Naive thymus-derived CD4-positive, alpha-beta T cell (primary cell): ENCODE data around the gene FGFR1OP2. TPM values are rescaled to one million over a fixed set of nuclear protein-coding genes. Genes with fewer than 3 reads are reported as not detected.

Experiments
- ATAC-seq: fragments of 150-1000 bp; cut with Tn5 transposase; 2 replicates; pipeline ENCODE4 v1.10.0; 2021; ENCODE audit warnings: mild to moderate bottlenecking, moderate library complexity
- CTCF ChIA-PET: fragments of 350-600 bp; sonication (Branson Sonifier 250); formaldehyde crosslinking; loops from one replicate; lab custom pipeline; 2021; ENCODE audit warnings: antibody characterized with exemption; lab: Charles Lee
- POLR2A ChIA-PET: fragments of 350-600 bp; sonication (Branson Sonifier 250); formaldehyde crosslinking; loops from one replicate; lab custom pipeline; 2021; ENCODE audit warnings: antibody characterized with exemption, inconsistent platforms; lab: Charles Lee
- DNase-seq, 9 donors: peaks; one replicate each; pipeline versions ENCODE4 v3.0.0 to v3.0.0-alpha.2; 2020 to 2022; ENCODE audit warnings: mixed read lengths in 1 of 9
- H3K27ac ChIP-seq: one replicate; pipeline ENCODE4 v1.7.0; 2013; ENCODE audit warnings: mild to moderate bottlenecking, low read depth, low read length, moderate library complexity
- H3K27me3 ChIP-seq, 2 donors: one replicate each; pipeline ENCODE4 v1.7.0; 2013; ENCODE audit warnings: low read length in 2 of 2, mild to moderate bottlenecking in 2 of 2, moderate library complexity in 2 of 2; ENCODE audit not compliant: control insufficient read depth in 2 of 2, insufficient read depth in 2 of 2
- H3K36me3 ChIP-seq, 3 experiments: 1 replicate in 2 of 3; 2 replicates in 1 of 3; pipeline ENCODE4 v1.7.0; 2013; ENCODE audit warnings: low read length in 3 of 3, mild to moderate bottlenecking in 3 of 3, moderate library complexity in 1 of 3; ENCODE audit not compliant: insufficient read depth in 3 of 3, control insufficient read depth in 2 of 3
- H3K4me1 ChIP-seq, 2 donors: one replicate each; pipeline ENCODE4 v1.7.0; 2013; ENCODE audit warnings: low read length in 2 of 2, mild to moderate bottlenecking in 2 of 2, moderate library complexity in 1 of 2; ENCODE audit not compliant: control insufficient read depth in 2 of 2, insufficient read depth in 2 of 2
- H3K4me3 ChIP-seq: 2 replicates; pipeline ENCODE4 v1.7.0; 2013; ENCODE audit warnings: mild to moderate bottlenecking, low read length
- H3K9me3 ChIP-seq, 3 experiments: 1 replicate in 2 of 3; 2 replicates in 1 of 3; pipeline ENCODE4 v1.7.0; 2013; ENCODE audit warnings: low read length in 3 of 3; ENCODE audit not compliant: control insufficient read depth in 2 of 3
- H3K27ac Mint-ChIP-seq, 9 donors: one replicate each; pipeline ENCODE4 v1.8.0; 2020 to 2022; ENCODE audit warnings: mixed read lengths in 9 of 9, mild to moderate bottlenecking in 8 of 9, moderate library complexity in 5 of 9, inconsistent platforms in 2 of 9
- H3K27me3 Mint-ChIP-seq, 5 donors: one replicate each; pipeline ENCODE4 v1.8.0; 2021 to 2022; ENCODE audit warnings: mixed read lengths in 5 of 5, mild to moderate bottlenecking in 1 of 5
- H3K36me3 Mint-ChIP-seq, 5 donors: one replicate each; pipeline ENCODE4 v1.8.0; 2020 to 2022; ENCODE audit warnings: mixed read lengths in 5 of 5, mild to moderate bottlenecking in 3 of 5, inconsistent platforms in 1 of 5
- H3K4me1 Mint-ChIP-seq, 7 donors: one replicate each; pipeline ENCODE4 v1.8.0; 2020 to 2022; ENCODE audit warnings: mixed read lengths in 7 of 7, mild to moderate bottlenecking in 3 of 7, inconsistent platforms in 1 of 7
- H3K4me3 Mint-ChIP-seq, 10 donors: one replicate each; pipeline ENCODE4 v1.8.0; 2020 to 2022; ENCODE audit warnings: mild to moderate bottlenecking in 10 of 10, mixed read lengths in 10 of 10, moderate library complexity in 6 of 10, inconsistent platforms in 2 of 10
- H3K9me3 Mint-ChIP-seq, 11 donors: one replicate each; pipeline ENCODE4 v1.8.0; 2020 to 2022; ENCODE audit warnings: mixed read lengths in 11 of 11, mild to moderate bottlenecking in 4 of 11, inconsistent platforms in 1 of 11, moderate library complexity in 1 of 11
- intact Hi-C, 2 donors: fragments of 100-400 bp; cut with micrococcal nuclease; formaldehyde crosslinking; loops; one replicate each; pipeline ENCODE4 v1.15.1; 2023
- polyA plus RNA-seq, 2 donors: library from polyadenylated mRNA; unstranded; fragments of 300-500 nt; fragmentation: Illumina TruSeq; gene quantifications; one replicate each; pipeline ENCODE4 v1.2.3, GENCODE V29; 2021
- total RNA-seq, 6 experiments: library from RNA in 5 of 6; stranded (reverse) in 5 of 6; gene quantifications; 1 replicate in 5 of 6; 2 replicates in 1 of 6; pipeline ENCODE4 v1.2.3 and lab custom pipeline; 2021 to 2026

The FGFR1OP2 gene
- total and polyA plus RNA-seq, 7 experiments from 2014 or later = 35.6 to 90.3 (median 79.4) TPM

GRCh38 chr12:26929590-26929989 is 8.7 kb upstream of the FGFR1OP2 start:
- DNase-seq (no peak), ATAC-seq (no peak)
- Mint-ChIP-seq H3K4me3 (no peak overlapping the region), H3K4me1 (peaks cover 13 to 48% (median 38%) of the 10 kb centered on the region in 7 donors), H3K36me3 (peaks cover 9 to 53% (median 41%) of the 10 kb centered on the region in 5 donors), H3K27ac (peak overlapping the region in 1 of 9 donors; percentile 47), H3K9me3 (no peaks in the 10 kb centered on the region), H3K27me3 (no peaks in the 10 kb centered on the region)
- intact Hi-C loops = no loop called here
- no peak overlapping the region for H3K4me3 ChIP-seq
- no peaks in the 10 kb centered on the region for H3K9me3 ChIP-seq
- H3K4me1 ChIP-seq = peaks cover 0 to 8% of the 10 kb centered on the region in 2 donors
- H3K27ac ChIP-seq = no peak overlapping the region
- ChIA-PET POLR2A (no interaction called here), CTCF (no interaction called here)
- H3K27me3 ChIP-seq = no peaks in the 10 kb centered on the region
- peaks cover 0 to 21% (median 4%) of the 10 kb centered on the region in 3 experiments for H3K36me3 ChIP-seq

- Histone ChIP-seq H3K9me3 (no peaks in the 10 kb centered on the region), H3K36me3 (peaks cover 0 to 12% (median 0%) of the 10 kb centered on the region in 3 experiments), H3K4me1 (peaks cover 18 to 24% of the 10 kb centered on the region in 2 donors), H3K27me3 (no peaks in the 10 kb centered on the region), H3K27ac (peak overlapping the region; percentile 49), H3K4me3 (peak overlapping the region; percentile 96)
- peaks cover 9 to 33% (median 15%) of the 10 kb centered on the region in 5 donors for H3K36me3 Mint-ChIP-seq
- peaks cover 0 to 3% (median 0%) of the 10 kb centered on the region in 5 donors for H3K27me3 Mint-ChIP-seq
- ATAC-seq (no peak), DNase-seq (no peak)
- H3K27ac Mint-ChIP-seq = peak overlapping the region; percentile 39 to 99 (median 93)
- ChIA-PET CTCF (interaction anchor here (0.7 to 1.1 kb wide), 2 partner anchors 79 to 91 kb away, joined by 3 read pairs; partner anchors contain the start of gene TM7SF3), POLR2A (interaction anchor here (0.8 to 2.0 kb wide), 3 partner anchors 9 to 80 kb away, joined by 3 to 7 read pairs (median 4); no protein-coding TSS in a partner anchor)
- peaks cover 0 to 2% (median 0%) of the 10 kb centered on the region in 11 donors for H3K9me3 Mint-ChIP-seq
- intact Hi-C loops = loop anchor here (2.0 to 10.0 kb wide), 6 partner anchors 206 to 1884 kb away; partner anchors contain the start of genes CCDC91 (in 1 of the 2), DNAI7 (in 1 of the 2) and ETFRF1 (in 1 of the 2)
- peaks cover 33 to 71% (median 61%) of the 10 kb centered on the region in 7 donors for H3K4me1 Mint-ChIP-seq
- peak overlapping the region; percentile 49 to 99 (median 96) for H3K4me3 Mint-ChIP-seq
Measured at GRCh38 chr12:26935636-26936378, 2.5 kb upstream of the FGFR1OP2 start.

- Histone ChIP-seq H3K27ac (peak overlapping the region; percentile 94), H3K4me1 (peaks cover 22 to 29% of the 10 kb centered on the region in 2 donors), H3K4me3 (peak overlapping the region; percentile 96), H3K36me3 (peaks cover 0 to 12% (median 0%) of the 10 kb centered on the region in 3 experiments), H3K27me3 (no peaks in the 10 kb centered on the region), H3K9me3 (no peaks in the 10 kb centered on the region)
- Mint-ChIP-seq H3K36me3 (peaks cover 9 to 31% (median 13%) of the 10 kb centered on the region in 5 donors), H3K27me3 (peaks cover 0 to 3% (median 0%) of the 10 kb centered on the region in 5 donors), H3K9me3 (peaks cover 0 to 2% (median 0%) of the 10 kb centered on the region in 11 donors), H3K4me1 (peaks cover 37 to 79% (median 68%) of the 10 kb centered on the region in 7 donors), H3K27ac (peak overlapping the region; percentile 91 to 99 (median 95)), H3K4me3 (peak overlapping the region; percentile 87 to 99 (median 97))
- peak in 3 of 9 donors; percentile 5 to 16 (median 13) for DNase-seq
- POLR2A ChIA-PET = interaction anchor here (0.8 to 2.0 kb wide), 7 partner anchors 10 to 309 kb away, joined by 3 to 7 read pairs (median 3); partner anchors contain the start of genes ITPR2, MED21 and TM7SF3
- CTCF ChIA-PET = no interaction called here
- no peak for ATAC-seq
- intact Hi-C loops = loop anchor here (1.0 to 10.0 kb wide), 6 partner anchors 36 to 1884 kb away; partner anchors contain the start of genes CCDC91 (in 1 of the 2), DNAI7 (in 1 of the 2) and ETFRF1 (in 1 of the 2)
Measured at GRCh38 chr12:26936559-26937442, 1.5 kb upstream of the FGFR1OP2 start.

GRCh38 chr12:26937443-26937862 is 817 bp upstream of the FGFR1OP2 start:
- ATAC-seq (no peak), DNase-seq (no peak)
- H3K27ac Mint-ChIP-seq = peak overlapping the region; percentile 91 to 99 (median 95)
- Histone ChIP-seq H3K4me3 (peak overlapping the region; percentile 96), H3K9me3 (no peaks in the 10 kb centered on the region), H3K27me3 (no peaks in the 10 kb centered on the region), H3K36me3 (peaks cover 0 to 12% (median 0%) of the 10 kb centered on the region in 3 experiments), H3K27ac (peak overlapping the region; percentile 94), H3K4me1 (peaks cover 29% of the 10 kb centered on the region in 2 donors)
- POLR2A ChIA-PET = interaction anchor here (0.8 to 2.0 kb wide), 5 partner anchors 76 to 308 kb away, joined by 3 to 7 read pairs (median 3); partner anchors contain the start of genes ITPR2, MED21 and TM7SF3
- H3K27me3 Mint-ChIP-seq = peaks cover 0 to 3% (median 0%) of the 10 kb centered on the region in 5 donors
- H3K9me3 Mint-ChIP-seq = peaks cover 0 to 2% (median 0%) of the 10 kb centered on the region in 11 donors
- intact Hi-C loops = loop anchor here (1.0 to 10.0 kb wide), 6 partner anchors 35 to 1885 kb away; partner anchors contain the start of genes CCDC91 (in 1 of the 2), DNAI7 (in 1 of the 2) and ETFRF1 (in 1 of the 2)
- peak overlapping the region; percentile 87 to 99 (median 97) for H3K4me3 Mint-ChIP-seq
- CTCF ChIA-PET = no interaction called here
- H3K36me3 Mint-ChIP-seq = peaks cover 9 to 28% (median 12%) of the 10 kb centered on the region in 5 donors
- peaks cover 42 to 79% (median 68%) of the 10 kb centered on the region in 7 donors for H3K4me1 Mint-ChIP-seq

GRCh38 chr12:26938701-26939062 is 412 bp downstream of the FGFR1OP2 start:
- Histone ChIP-seq H3K27me3 (no peaks in the 10 kb centered on the region), H3K36me3 (peaks cover 0 to 12% (median 0%) of the 10 kb centered on the region in 3 experiments), H3K27ac (peak overlapping the region; percentile 94), H3K4me1 (peaks cover 32 to 39% of the 10 kb centered on the region in 2 donors), H3K9me3 (no peaks in the 10 kb centered on the region), H3K4me3 (peak overlapping the region; percentile 96)
- intact Hi-C loops = loop anchor here (1.0 to 10.0 kb wide), 17 partner anchors 16 to 1886 kb away; partner anchors contain the start of genes ITPR2 (in 2 of the 2), MRPS35 (in 2 of the 2), PPFIBP1 (in 2 of the 2) and STK38L (in 2 of the 2)
- ATAC-seq = no peak
- peaks cover 0 to 3% (median 0%) of the 10 kb centered on the region in 5 donors for H3K27me3 Mint-ChIP-seq
- H3K9me3 Mint-ChIP-seq = peaks cover 0 to 2% (median 0%) of the 10 kb centered on the region in 11 donors
- peak overlapping the region; percentile 87 to 99 (median 97) for H3K4me3 Mint-ChIP-seq
- H3K27ac Mint-ChIP-seq = peak overlapping the region; percentile 91 to 99 (median 95)
- ChIA-PET CTCF (interaction anchor here (0.6 kb wide), 1 partner anchor 368 kb away, joined by 3 read pairs; no protein-coding TSS in a partner anchor), POLR2A (interaction anchor here (0.6 to 1.1 kb wide), 3 partner anchors 26 to 106 kb away, joined by 3 to 6 read pairs (median 5); partner anchors contain the start of genes ITPR2 and MED21)
- H3K36me3 Mint-ChIP-seq = peaks cover under 1 to 22% (median 2%) of the 10 kb centered on the region in 5 donors
- peaks cover 42 to 79% (median 68%) of the 10 kb centered on the region in 7 donors for H3K4me1 Mint-ChIP-seq
- DNase-seq = peak in 4 of 9 donors; percentile 12 to 30 (median 22)
